ENCODE data around the gene SFTA2. TPM values are rescaled to one million over a fixed set of nuclear protein-coding genes. Genes with fewer than 3 reads are reported as not detected.

Gene SFTA2
- total and polyA plus RNA-seq, 4 donors: 65.4 to 2,392 (median 573) TPM

DNA sequence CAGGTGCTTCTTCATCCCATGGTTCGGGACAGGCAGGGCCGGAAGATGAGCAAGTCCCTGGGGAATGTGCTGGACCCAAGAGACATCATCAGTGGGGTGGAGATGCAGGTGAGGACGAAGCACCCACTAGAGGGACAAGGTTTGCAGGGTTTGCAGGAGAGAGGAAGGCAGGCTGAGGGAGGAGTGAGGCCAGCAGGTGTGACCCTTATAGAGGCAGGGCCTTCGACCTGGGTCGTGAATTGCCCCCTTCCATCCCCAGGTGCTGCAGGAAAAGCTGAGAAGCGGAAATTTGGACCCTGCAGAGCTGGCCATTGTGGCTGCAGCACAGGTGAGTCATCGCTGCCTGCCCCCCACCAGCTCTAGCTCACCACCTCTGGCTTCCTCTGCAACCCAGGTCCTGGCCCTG lies 9.5 kb downstream of the SFTA2 start:
- Histone ChIP-seq H3K9ac (ENCODE audit: insufficient read depth in 1 of 2, low read length in 2 of 2) (no peak overlapping the region), H3K36me3 (ENCODE audit: control insufficient read depth in 4 of 4, insufficient read depth in 4 of 4, low read length in 4 of 4) (peaks cover 7 to 64% (median 21%) of the 10 kb centered on the region in 4 donors), H3K4me3 (no peak overlapping the region), H3K9me3 (ENCODE audit: control insufficient read depth in 4 of 4, insufficient read depth in 3 of 4, low read length in 3 of 4) (peaks cover 0 to 3% (median 0%) of the 10 kb centered on the region in 4 donors), H3K27me3 (ENCODE audit: control insufficient read depth in 3 of 3, insufficient read depth in 3 of 3, low read length in 2 of 3) (no peaks in the 10 kb centered on the region), H3K27ac (ENCODE audit: low read depth in 1 of 2, low read length in 1 of 2) (no peak overlapping the region), H3K4me1 (ENCODE audit: control insufficient read depth in 5 of 5, insufficient read depth in 5 of 5, low read length in 5 of 5) (no peaks in the 10 kb centered on the region)
- DNase-seq (no peak), ATAC-seq (ENCODE audit: insufficient read depth, low FRiP score) (no peak)
- TF ChIP-seq, protein P1, sequence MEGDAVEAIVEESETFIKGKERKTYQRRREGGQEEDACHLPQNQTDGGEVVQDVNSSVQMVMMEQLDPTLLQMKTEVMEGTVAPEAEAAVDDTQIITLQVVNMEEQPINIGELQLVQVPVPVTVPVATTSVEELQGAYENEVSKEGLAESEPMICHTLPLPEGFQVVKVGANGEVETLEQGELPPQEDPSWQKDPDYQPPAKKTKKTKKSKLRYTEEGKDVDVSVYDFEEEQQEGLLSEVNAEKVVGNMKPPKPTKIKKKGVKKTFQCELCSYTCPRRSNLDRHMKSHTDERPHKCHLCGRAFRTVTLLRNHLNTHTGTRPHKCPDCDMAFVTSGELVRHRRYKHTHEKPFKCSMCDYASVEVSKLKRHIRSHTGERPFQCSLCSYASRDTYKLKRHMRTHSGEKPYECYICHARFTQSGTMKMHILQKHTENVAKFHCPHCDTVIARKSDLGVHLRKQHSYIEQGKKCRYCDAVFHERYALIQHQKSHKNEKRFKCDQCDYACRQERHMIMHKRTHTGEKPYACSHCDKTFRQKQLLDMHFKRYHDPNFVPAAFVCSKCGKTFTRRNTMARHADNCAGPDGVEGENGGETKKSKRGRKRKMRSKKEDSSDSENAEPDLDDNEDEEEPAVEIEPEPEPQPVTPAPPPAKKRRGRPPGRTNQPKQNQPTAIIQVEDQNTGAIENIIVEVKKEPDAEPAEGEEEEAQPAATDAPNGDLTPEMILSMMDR (IDR thresholded peaks at IDR 0.05; ENCODE audit: control extremely low read depth, extremely low read depth): no peak
- 93 to 94% methylated on average over 7 of the region's 7 CpGs for WGBS, 2 donors

DNA sequence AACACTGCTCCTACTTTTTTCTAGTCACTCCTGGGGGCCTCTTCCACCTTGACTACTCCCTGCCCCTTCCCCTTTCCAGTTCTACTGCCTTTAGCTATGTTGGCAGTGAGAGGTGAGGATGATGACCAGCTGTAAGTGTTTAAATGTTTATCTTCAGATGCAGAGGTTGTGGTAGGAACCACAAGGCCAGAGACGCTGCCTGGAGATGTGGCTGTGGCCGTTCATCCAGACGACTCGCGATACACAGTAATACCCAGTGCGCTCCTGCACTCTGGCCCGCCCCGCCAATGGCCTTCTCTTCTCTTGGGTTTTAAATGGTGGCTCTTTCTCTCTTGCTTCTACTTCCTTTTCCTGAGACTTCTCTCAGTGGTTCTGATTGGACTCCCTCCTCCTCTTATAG lies 13.3 kb downstream of the SFTA2 start:
- Histone ChIP-seq H3K9ac (ENCODE audit: insufficient read depth in 1 of 2, low read length in 2 of 2) (no peak overlapping the region), H3K27ac (ENCODE audit: low read depth in 1 of 2, low read length in 1 of 2) (no peak overlapping the region), H3K9me3 (ENCODE audit: control insufficient read depth in 4 of 4, insufficient read depth in 3 of 4, low read length in 3 of 4) (no peaks in the 10 kb centered on the region), H3K4me1 (ENCODE audit: control insufficient read depth in 5 of 5, insufficient read depth in 5 of 5, low read length in 5 of 5) (peaks cover 0 to 16% (median 11%) of the 10 kb centered on the region in 5 donors), H3K27me3 (ENCODE audit: control insufficient read depth in 3 of 3, insufficient read depth in 3 of 3, low read length in 2 of 3) (no peaks in the 10 kb centered on the region), H3K36me3 (ENCODE audit: control insufficient read depth in 4 of 4, insufficient read depth in 4 of 4, low read length in 4 of 4) (peaks cover 7 to 46% (median 19%) of the 10 kb centered on the region in 4 donors), H3K4me3 (no peak overlapping the region)
- TF ChIP-seq, protein P1 (IDR thresholded peaks at IDR 0.05; ENCODE audit: control extremely low read depth, extremely low read depth): no peak
- ATAC-seq (ENCODE audit: insufficient read depth, low FRiP score) (no peak), DNase-seq (no peak)
- WGBS, 2 donors: 83 to 90% methylated on average over 8 of the region's 8 CpGs

- 89 to 94% methylated on average over 8 of the region's 8 CpGs for WGBS, 2 donors
- H3K27ac ChIP-seq (ENCODE audit: low read depth in 1 of 2, low read length in 1 of 2): no peak overlapping the region
- H3K27me3 ChIP-seq (ENCODE audit: control insufficient read depth in 3 of 3, insufficient read depth in 3 of 3, low read length in 2 of 3): no peaks in the 10 kb centered on the region
- no peak overlapping the region for H3K4me3 ChIP-seq
- H3K4me1 ChIP-seq (ENCODE audit: control insufficient read depth in 5 of 5, insufficient read depth in 5 of 5, low read length in 5 of 5): peaks cover 0 to 21% (median 15%) of the 10 kb centered on the region in 5 donors
- H3K9ac ChIP-seq (ENCODE audit: insufficient read depth in 1 of 2, low read length in 2 of 2): no peak overlapping the region
- ATAC-seq (ENCODE audit: insufficient read depth, low FRiP score) (no peak), DNase-seq (no peak)
- TF ChIP-seq, protein P1 (IDR thresholded peaks at IDR 0.05; ENCODE audit: control extremely low read depth, extremely low read depth): no peak
- H3K36me3 ChIP-seq (ENCODE audit: control insufficient read depth in 4 of 4, insufficient read depth in 4 of 4, low read length in 4 of 4): peaks cover 7 to 34% (median 11%) of the 10 kb centered on the region in 4 donors
- no peaks in the 10 kb centered on the region for H3K9me3 ChIP-seq (ENCODE audit: control insufficient read depth in 4 of 4, insufficient read depth in 3 of 4, low read length in 3 of 4)
These were observed 14.5 kb downstream of the SFTA2 start for GRCh38 chr6:30917487-30917886.

DNA sequence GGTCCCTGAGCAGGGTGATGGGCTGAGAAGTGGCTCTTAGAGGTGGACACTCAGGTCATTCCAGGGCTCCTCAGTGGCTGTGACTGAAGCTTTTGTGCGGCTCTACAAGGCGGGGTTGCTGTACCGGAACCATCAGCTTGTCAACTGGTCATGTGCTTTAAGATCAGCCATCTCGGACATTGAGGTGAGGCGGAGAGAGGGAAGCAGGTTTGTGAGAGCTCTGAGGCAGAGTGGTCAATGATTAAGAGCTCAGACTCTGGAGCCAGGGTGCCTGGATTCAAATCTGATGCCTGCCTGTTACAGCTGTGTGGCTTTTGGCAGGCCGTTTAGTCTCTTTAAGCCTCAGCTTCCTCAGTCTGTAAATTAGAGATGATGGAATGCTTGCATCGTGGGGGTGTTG lies 14.9 kb downstream of the SFTA2 start:
- H3K9ac ChIP-seq (ENCODE audit: insufficient read depth in 1 of 2, low read length in 2 of 2): no peak overlapping the region

More for the DNA sequence above, 14.9 kb downstream of the SFTA2 start:
- 79 to 84% methylated on average over 7 of the region's 7 CpGs for WGBS, 2 donors
- no peak for DNase-seq
- Histone ChIP-seq H3K27ac (ENCODE audit: low read depth in 1 of 2, low read length in 1 of 2) (no peak overlapping the region), H3K9me3 (ENCODE audit: control insufficient read depth in 4 of 4, insufficient read depth in 3 of 4, low read length in 3 of 4) (no peaks in the 10 kb centered on the region), H3K4me3 (no peak overlapping the region), H3K36me3 (ENCODE audit: control insufficient read depth in 4 of 4, insufficient read depth in 4 of 4, low read length in 4 of 4) (peaks cover 7 to 30% (median 10%) of the 10 kb centered on the region in 4 donors), H3K4me1 (ENCODE audit: control insufficient read depth in 5 of 5, insufficient read depth in 5 of 5, low read length in 5 of 5) (peaks cover 0 to 21% (median 15%) of the 10 kb centered on the region in 5 donors), H3K27me3 (ENCODE audit: control insufficient read depth in 3 of 3, insufficient read depth in 3 of 3, low read length in 2 of 3) (no peaks in the 10 kb centered on the region)
- no peak for ATAC-seq (ENCODE audit: insufficient read depth, low FRiP score)
- TF ChIP-seq, protein P1 (IDR thresholded peaks at IDR 0.05; ENCODE audit: control extremely low read depth, extremely low read depth): no peak

All from lung (tissue), 12 donors.